IPS-18a (cell line): ENCODE data around the gene RANBP3L.
"Not testable (repeated sequence)": the region's sequence is repeated elsewhere in the genome, so short reads cannot be mapped to it uniquely, and the experiment has no call there.

Source experiments
- H3K27ac ChIP-seq: one replicate; pipeline ENCODE4 v1.5.1; 2013; ENCODE audit warnings: low read length
- H3K27me3 ChIP-seq: one replicate; pipeline ENCODE4 v1.6.1; 2013; ENCODE audit warnings: mild to moderate bottlenecking, low read length; ENCODE audit not compliant: control insufficient read depth, insufficient read depth
- H3K36me3 ChIP-seq: one replicate; pipeline ENCODE4 v1.6.1; 2013; ENCODE audit warnings: low read depth, low read length; ENCODE audit not compliant: control insufficient read depth
- H3K4me1 ChIP-seq: one replicate; pipeline ENCODE4 v1.6.1; 2013; ENCODE audit warnings: low read depth, low read length; ENCODE audit not compliant: control insufficient read depth
- H3K4me3 ChIP-seq: one replicate; pipeline ENCODE4 v1.5.1; 2013; ENCODE audit warnings: low read length
- H3K9ac ChIP-seq: one replicate; pipeline ENCODE4 v1.6.1; 2013; ENCODE audit warnings: mild to moderate bottlenecking, low read length, moderate library complexity
- H3K9me3 ChIP-seq: one replicate; pipeline ENCODE4 v1.6.1; 2013; ENCODE audit warnings: low read depth, low read length; ENCODE audit not compliant: control insufficient read depth

The RANBP3L gene

GRCh38 chr5:36215910-36216309 lies 85.8 kb downstream of the RANBP3L start:
- Histone ChIP-seq H3K36me3 (peaks cover 4% of the 10 kb centered on the region), H3K27ac (no peak overlapping the region)

GRCh38 chr5:36214436-36214835 lies 87.3 kb downstream of the RANBP3L start:
- Histone ChIP-seq H3K4me3 (no peak overlapping the region), H3K36me3 (peaks cover 4% of the 10 kb centered on the region), H3K27me3 (no peaks in the 10 kb centered on the region), H3K9ac (no peak overlapping the region), H3K9me3 (no peaks in the 10 kb centered on the region), H3K27ac (no peak overlapping the region), H3K4me1 (no peaks in the 10 kb centered on the region)

More at GRCh38 chr5:36215910-36216309, 85.8 kb downstream of the RANBP3L start:
- Histone ChIP-seq H3K27me3 (no peaks in the 10 kb centered on the region), H3K9me3 (no peaks in the 10 kb centered on the region), H3K4me3 (no peak overlapping the region), H3K9ac (no peak overlapping the region), H3K4me1 (no peaks in the 10 kb centered on the region)

GRCh38 chr5:36209664-36210063 lies 92.0 kb downstream of the RANBP3L start:
- Histone ChIP-seq H3K27me3 (no peaks in the 10 kb centered on the region), H3K27ac (no peak overlapping the region), H3K4me3 (no peak overlapping the region), H3K4me1 (no peaks in the 10 kb centered on the region), H3K9me3 (no peaks in the 10 kb centered on the region), H3K36me3 (peaks cover 4% of the 10 kb centered on the region), H3K9ac (no peak overlapping the region)

GRCh38 chr5:36208786-36209185 lies 92.9 kb downstream of the RANBP3L start:
- H3K36me3 ChIP-seq: peaks cover 4% of the 10 kb centered on the region
- no peaks in the 10 kb centered on the region for H3K9me3 ChIP-seq
- no peak overlapping the region for H3K9ac ChIP-seq
- H3K27me3 ChIP-seq: no peaks in the 10 kb centered on the region
- no peak overlapping the region for H3K27ac ChIP-seq
- no peak overlapping the region for H3K4me3 ChIP-seq
- H3K4me1 ChIP-seq: no peaks in the 10 kb centered on the region

- H3K4me1 ChIP-seq: no peaks in the 10 kb centered on the region
Measured at GRCh38 chr5:36206913-36207312, 94.8 kb downstream of the RANBP3L start.

GRCh38 chr5:36205329-36205728 lies 96.4 kb downstream of the RANBP3L start:
- H3K36me3 ChIP-seq: peaks cover 6% of the 10 kb centered on the region
- H3K4me1 ChIP-seq: no peaks in the 10 kb centered on the region

More at GRCh38 chr5:36206913-36207312, 94.8 kb downstream of the RANBP3L start:
- Histone ChIP-seq H3K4me3 (no peak overlapping the region), H3K27ac (no peak overlapping the region), H3K9me3 (no peaks in the 10 kb centered on the region), H3K9ac (no peak overlapping the region), H3K27me3 (no peaks in the 10 kb centered on the region), H3K36me3 (no peaks in the 10 kb centered on the region)

GRCh38 chr5:36202521-36202961 lies 99.2 kb downstream of the RANBP3L start:
- H3K27ac ChIP-seq: no peak overlapping the region
- no peak overlapping the region for H3K9ac ChIP-seq
- no peak overlapping the region for H3K4me3 ChIP-seq
- H3K27me3 ChIP-seq: no peaks in the 10 kb centered on the region
- peaks cover 15% of the 10 kb centered on the region for H3K36me3 ChIP-seq
- H3K9me3 ChIP-seq: no peaks in the 10 kb centered on the region
- H3K4me1 ChIP-seq: no peaks in the 10 kb centered on the region

More at GRCh38 chr5:36205329-36205728, 96.4 kb downstream of the RANBP3L start:
- Histone ChIP-seq H3K9me3 (no peaks in the 10 kb centered on the region), H3K4me3 (no peak overlapping the region), H3K27me3 (no peaks in the 10 kb centered on the region), H3K27ac (no peak overlapping the region), H3K9ac (no peak overlapping the region)

- H3K4me3 ChIP-seq: no peak overlapping the region
- H3K36me3 ChIP-seq: peaks cover 27% of the 10 kb centered on the region
- H3K9me3 ChIP-seq: no peaks in the 10 kb centered on the region
- no peaks in the 10 kb centered on the region for H3K27me3 ChIP-seq
- H3K27ac ChIP-seq: no peak overlapping the region
- no peak overlapping the region for H3K9ac ChIP-seq
- no peaks in the 10 kb centered on the region for H3K4me1 ChIP-seq
Measured at GRCh38 chr5:36200513-36200912, 101.2 kb downstream of the RANBP3L start.

GRCh38 chr5:36199620-36200019 lies 102.1 kb downstream of the RANBP3L start:
- Histone ChIP-seq H3K9me3 (no peaks in the 10 kb centered on the region), H3K27me3 (no peaks in the 10 kb centered on the region), H3K27ac (no peak overlapping the region), H3K36me3 (peaks cover 27% of the 10 kb centered on the region), H3K9ac (no peak overlapping the region), H3K4me1 (no peaks in the 10 kb centered on the region), H3K4me3 (no peak overlapping the region)

- not testable (repeated sequence) for H3K4me3 ChIP-seq, H3K27me3 ChIP-seq, H3K9me3 ChIP-seq, H3K27ac ChIP-seq, H3K4me1 ChIP-seq, H3K9ac ChIP-seq
- peaks cover 27% of the 10 kb centered on the region for H3K36me3 ChIP-seq
Measured at GRCh38 chr5:36198783-36199182, 102.9 kb downstream of the RANBP3L start.
